Hypothalamus (tissue), 51 donors: ENCODE data around the gene TTK.

Source experiments
- DNase-seq, 51 donors: peaks; one replicate each; lab custom pipeline; 2025; lab: John Stamatoyannopoulos, UW

The TTK gene

GRCh38 chr6:80004173-80005072, at the start of gene TTK:
Gene TTK, plus strand, starts transcription at chr6:80004649. Its CDS starts 1,195 bp downstream, at chr6:80005844.
- peak; percentile 26 to 93 (median 82) for DNase-seq

- no peak for DNase-seq
These were observed 49.6 kb upstream of the TTK start for GRCh38 chr6:79954849-79955248.

DNA sequence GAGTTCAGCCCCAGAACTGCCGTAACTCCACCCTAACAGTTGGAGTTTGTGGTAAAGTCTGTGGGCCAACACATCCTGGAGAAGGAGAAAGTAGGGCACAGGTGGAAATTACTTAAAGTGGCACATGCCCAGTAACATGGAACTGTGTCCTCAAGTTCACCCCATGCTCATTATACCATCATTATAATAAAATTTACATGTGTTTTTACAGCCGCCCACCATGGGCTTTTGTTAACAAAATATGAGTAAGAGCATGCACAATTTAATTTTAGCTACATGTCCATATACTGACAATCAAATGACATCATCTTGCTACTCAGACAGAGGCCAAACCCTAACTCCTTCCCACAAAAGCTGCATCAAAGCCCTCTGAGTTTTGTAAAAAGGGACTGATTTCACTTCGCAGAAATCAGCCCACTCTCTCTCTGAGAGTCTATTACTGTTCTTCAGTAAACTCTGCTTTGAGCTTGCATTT, 39.8 kb upstream of the TTK start:
- DNase-seq = peak in 1 of 51 donors; percentile 26

GRCh38 chr6:79967178-79967577, 37.3 kb upstream of the TTK start:
- DNase-seq = no peak

GRCh38 chr6:79969784-79970183, 34.7 kb upstream of the TTK start:
- no peak for DNase-seq

DNA sequence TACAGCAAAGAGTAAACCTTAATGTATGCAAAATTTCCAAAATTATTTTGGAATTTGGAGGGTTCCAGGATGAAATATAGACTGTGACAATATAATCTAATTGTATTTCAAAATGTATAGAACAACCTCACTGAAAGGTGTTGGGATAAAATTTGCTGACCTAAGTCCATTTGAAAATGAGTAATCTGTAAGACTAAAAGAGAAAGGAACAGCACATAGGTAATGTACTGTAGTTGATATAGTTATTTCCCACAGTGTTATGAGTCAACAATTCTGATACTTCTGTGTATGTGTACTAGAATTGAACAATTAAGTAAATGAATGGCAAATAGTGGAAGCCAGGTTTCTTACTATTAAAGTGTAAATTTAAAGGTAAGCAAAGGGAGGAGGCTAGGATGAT, 33.3 kb upstream of the TTK start:
- no peak for DNase-seq

- DNase-seq = no peak
These were observed 22.8 kb upstream of the TTK start for GRCh38 chr6:79981652-79982051.

DNA sequence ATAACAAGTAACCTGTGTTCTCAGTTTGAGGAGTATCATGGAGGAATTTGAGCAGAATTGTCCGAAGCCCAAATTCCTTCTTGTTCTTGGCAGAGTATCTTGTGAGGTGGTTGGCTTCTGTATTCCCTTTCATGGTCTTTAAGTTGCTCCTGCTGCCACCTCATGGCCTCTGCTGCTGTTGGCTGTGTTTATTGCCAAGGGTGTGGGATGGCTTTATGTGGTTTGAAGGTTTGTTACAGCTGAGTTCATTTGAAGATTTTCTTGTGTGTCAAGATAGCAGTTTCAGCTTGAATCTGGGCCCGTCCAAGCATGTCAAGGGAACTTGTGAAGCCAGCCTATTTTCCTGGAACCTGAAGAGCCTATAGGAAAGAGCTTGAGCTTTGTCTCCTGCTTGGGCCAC, 20.2 kb upstream of the TTK start:
- peak in 1 of 51 donors; percentile 1 for DNase-seq

- no peak for DNase-seq
These were observed 19.3 kb upstream of the TTK start for GRCh38 chr6:79985128-79985527.

GRCh38 chr6:79989641-79990040, 14.8 kb upstream of the TTK start:
- DNase-seq = no peak

DNA sequence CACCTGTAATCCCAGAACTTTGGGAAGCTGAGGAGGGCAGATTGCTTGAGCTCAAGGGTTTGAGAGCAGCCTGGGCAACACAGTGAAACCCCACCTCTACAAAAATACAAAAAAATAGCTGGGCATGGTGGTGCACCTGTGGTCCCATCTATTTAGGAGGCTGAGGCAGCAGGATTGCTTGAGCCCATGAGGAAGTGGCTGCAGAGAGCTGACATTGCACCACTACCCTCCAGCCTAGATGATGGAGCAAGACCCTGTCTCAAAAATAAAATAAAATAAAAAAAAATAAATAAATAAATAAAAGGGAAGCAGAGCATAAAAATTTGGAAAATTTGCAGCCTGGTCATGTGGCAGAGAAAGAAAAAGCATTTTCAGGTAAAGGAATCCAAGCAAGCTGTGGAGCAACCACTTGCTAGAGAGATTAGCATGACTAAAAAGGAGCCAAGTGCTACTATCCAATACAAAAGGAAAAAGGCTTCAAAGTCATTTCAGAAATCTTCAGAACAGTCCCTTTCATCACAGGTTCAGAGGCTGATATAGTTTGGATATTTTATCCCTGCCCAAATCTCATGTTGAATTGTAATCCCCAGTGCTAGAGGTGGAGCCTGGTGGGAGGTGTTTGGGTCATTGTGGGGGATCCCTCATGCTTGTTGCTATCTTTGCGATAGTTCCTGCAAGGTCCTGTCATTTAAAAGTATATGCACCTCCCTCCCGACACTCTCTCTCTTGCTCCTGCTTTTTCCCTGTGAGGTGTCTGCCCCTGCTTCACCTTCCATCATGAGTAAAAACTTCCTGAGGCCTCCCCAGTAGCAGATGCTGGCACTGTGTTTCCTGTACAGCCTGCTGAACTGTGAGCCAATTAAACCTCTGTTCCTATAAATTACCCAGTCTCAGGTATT, 11.2 kb upstream of the TTK start:
- no peak for DNase-seq

GRCh38 chr6:79993911-79994309, 10.5 kb upstream of the TTK start:
- no peak for DNase-seq

DNA sequence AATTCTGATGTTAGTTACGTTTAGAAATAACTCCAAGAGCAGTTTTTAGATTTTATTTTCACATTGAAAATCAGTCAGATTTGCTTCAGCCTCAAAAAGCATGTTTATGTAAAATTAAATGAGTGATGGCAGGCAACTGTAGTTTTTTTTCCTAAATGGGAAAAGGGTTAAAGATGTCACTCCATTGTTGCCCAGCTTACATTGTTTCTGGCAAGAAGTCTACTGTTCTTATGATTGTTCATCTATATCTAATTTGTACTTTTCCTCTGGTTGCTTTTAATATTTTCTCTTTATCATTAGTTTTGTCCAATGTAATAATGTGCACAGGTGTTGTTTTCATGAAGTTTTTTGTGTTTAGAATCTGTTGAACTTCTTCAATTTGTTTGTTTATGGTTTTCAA, 6.7 kb upstream of the TTK start:
- no peak for DNase-seq

DNA sequence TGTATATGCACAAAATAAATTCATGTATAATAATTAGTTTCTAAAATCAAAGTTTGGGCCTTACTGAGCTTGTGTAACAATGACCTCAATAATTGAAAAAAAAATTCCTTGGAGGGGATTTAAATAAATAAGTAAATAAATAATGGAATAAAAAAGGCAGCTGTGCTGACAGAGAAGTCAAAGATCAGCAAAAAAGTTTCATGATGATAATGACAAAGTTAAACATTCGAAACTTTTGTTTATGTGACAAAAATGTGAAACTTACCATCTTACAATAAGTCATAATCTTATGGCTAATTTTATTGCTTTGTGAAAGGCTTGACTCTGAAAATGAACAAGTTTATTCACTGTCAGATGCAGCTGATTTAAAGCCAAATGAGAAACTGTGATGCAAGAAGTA, 3.1 kb upstream of the TTK start:
- no peak for DNase-seq

DNA sequence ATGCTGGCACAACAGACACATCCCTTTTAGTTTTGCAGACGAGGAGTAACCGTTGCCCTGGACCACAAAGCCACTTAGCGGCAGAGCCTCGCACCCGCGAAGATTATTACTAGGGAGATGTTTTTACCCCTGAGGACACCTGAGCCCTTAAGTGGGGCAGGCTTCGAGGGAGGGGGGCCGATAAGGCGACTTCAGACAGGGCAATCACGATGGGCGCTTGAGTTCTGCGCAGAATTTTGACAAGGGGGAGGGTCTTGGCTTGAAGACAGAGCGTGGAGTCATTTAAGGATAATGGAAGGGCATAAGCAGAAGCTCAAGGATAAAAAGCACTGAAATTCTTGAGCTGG, 650 bp upstream of the TTK start:
- peak in 20 of 51 donors; percentile 8 to 64 (median 37) for DNase-seq

GRCh38 chr6:80005406-80005805, 957 bp downstream of the TTK start:
- no peak for DNase-seq

DNA sequence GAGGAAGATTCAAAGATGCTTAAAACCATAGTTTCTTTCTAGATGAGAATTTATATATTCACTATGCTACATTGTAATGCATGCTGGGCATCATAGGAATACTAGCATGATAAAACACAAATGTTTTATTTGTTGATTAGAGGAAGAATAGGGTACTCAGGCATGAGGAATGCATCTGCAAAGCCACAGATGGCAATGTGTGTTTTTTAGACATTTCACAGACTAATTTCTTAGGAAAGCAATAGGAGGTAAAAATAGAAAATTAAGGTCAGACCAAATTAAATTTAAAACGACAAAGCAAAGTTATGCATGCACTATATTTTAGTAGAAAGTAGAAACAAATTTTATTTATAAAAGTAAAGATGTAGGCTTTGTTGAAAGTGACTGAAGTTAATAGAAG, 2.1 kb downstream of the TTK start:
- DNase-seq = no peak

DNA sequence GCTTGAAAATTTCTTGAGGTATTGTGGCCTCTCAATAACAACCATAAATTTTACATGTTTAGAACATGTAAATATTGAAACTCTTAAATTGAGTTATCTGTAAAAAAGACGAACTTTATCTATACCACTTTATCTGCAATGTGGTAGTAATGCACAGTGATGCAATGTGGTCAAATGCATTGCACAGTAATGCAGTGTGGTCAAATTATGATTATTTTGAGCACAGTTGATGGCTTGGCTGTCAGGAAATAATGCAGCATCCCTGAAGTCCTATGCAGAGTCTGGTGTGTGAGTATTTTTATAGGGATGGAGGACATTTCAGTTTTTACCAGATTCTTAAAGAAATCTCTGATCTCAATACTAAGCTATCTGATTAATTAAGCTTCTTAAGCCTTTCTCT, 5.1 kb downstream of the TTK start:
- DNase-seq = no peak

DNA sequence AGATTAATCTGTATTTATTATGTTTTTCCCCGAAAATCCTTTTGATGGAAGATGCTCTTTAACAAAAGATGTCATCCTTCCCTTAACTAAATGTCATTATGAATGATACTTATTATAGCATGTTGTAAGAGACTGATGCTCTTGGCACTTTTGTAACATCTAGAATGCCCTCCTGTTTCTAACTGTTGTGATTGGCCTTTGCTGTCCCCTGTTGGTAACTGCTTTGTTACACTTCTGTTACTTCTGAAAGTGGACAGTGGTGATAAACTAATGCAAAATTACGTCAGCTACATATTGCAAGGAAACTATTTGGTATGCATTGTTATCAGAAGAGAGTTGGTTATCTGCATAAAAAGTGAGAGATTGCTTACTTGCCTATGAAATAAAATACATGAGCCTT, 5.8 kb downstream of the TTK start:
- DNase-seq = no peak

- no peak for DNase-seq
These were observed 11.5 kb downstream of the TTK start for GRCh38 chr6:80015839-80016435.
